Frontal cortex (tissue), 4 donors: Measurements from ENCODE around the gene FAM72C. TPM values are rescaled to one million over a fixed set of nuclear protein-coding genes. Genes with fewer than 3 reads are reported as not detected.
"Not testable (repeated sequence)": the region's sequence is repeated elsewhere in the genome, so short reads cannot be mapped to it uniquely, and the experiment has no call there.

ENCODE experiments used
- DNase-seq, 2 donors: peaks; one replicate each; pipeline ENCODE4 v3.0.0; 2012; ENCODE audit warnings: low spot score in 2 of 2
- FAIRE-seq: peaks from 2 replicates; lab custom pipeline; 2012; peaks lifted over from hg19 to GRCh38; lab: Jason Lieb, UNC
- total RNA-seq: library from RNA; depleted of rRNA; stranded (reverse); fragments of >200 nt; gene quantifications from one replicate; pipeline ENCODE4 v1.2.3, GENCODE V29; 2014
- donor health status: control.
- donor health status: control.
- donor health status: control.

FAM72C gene
- total RNA-seq, 1 donor from 2014 or later, result 1.2 TPM

DNA sequence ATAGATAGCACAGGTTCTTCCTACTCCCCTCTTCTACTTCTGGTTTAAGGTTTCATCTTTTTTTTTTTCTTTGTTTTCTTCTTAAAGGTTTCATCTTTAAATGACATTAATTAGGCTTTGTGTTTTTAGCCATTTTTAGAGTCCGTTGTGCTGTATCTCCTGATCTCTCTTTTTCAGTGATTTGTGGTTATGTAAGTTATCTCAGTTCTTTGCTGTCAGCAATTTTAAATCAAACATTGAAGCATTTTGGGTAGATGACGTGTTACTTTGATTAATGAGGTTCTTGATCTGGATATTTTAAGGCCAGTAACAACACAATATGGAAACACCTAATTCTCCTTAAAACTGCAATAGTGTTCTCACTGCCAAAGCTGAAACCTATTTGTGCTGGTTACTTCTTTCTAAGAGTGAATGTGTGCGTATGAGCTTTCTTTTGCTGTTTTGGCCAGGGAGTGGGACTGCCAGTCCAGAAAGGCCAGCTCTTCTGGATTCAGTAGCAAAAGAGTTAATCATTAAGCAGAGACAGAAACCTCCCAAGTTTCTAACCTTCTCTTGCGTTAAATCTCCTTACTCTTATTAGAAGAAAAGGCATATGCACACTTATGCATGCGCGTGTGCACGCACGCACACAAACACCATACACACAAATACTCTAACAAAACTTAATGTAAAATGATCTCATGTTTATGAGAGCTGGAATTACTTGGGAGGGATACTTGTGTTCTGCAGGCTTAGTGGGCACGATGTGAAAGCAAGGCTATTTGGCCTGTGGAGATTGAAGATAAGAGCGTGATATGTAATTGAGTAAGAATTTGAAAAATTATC, 17.0 kb upstream of the FAM72C start:
- not testable (repeated sequence) for DNase-seq, FAIRE-seq

DNA sequence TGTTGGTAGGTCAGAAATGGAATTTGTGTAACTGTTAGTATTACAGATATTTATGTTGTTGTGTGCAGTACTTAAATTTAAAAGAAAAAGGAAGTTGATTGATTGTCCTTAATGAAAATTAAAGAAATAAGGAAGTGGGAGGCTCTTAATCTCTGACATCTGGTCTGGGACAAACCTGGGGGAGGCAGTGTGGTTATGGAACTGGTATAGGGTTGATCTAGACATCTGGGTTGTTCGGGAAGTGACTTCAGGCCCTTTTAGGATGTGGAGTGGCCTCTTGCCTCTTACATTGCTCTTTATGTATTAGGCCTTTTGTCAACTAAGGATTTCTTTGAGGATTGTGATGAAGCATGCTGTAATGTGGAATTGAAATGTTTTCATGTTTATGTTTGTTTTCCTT, 16.1 kb upstream of the FAM72C start:
- not testable (repeated sequence) for DNase-seq, FAIRE-seq

DNA sequence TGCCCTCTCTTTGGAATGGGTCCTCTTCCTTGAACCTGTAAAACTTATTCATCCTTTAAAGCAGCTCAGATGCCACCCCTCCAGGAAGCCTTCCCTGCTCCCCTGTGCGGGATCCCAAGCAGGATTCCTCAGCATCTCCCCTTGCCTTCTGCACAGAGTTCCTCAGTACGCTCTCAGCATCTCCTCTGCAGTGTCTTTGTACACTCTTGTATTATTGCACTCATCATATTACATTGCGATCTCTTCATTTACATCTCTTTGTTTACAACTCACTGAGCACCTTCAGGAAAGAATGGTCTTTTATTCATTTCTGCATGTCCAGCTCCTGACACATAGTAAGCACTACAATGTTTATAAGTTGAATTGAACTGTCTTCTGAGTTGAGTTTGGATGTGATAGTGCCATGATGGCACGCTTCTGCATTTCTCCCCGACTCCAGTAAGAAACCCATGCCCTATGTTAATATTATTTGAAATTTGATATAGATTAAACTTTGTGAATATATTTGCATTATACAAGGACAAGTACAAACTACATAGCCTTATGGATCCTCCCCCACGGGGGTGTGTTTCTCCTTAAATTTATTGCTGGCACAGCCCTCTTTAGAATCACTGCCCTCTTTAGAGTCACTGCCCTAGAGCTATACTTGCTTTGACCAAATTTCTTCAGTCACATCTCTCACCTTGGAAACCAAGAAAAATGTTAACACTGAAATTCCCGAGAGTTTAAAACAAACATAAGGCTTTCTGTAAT, 13.1 kb upstream of the FAM72C start:
- FAIRE-seq, DNase-seq: not testable (repeated sequence)

DNA sequence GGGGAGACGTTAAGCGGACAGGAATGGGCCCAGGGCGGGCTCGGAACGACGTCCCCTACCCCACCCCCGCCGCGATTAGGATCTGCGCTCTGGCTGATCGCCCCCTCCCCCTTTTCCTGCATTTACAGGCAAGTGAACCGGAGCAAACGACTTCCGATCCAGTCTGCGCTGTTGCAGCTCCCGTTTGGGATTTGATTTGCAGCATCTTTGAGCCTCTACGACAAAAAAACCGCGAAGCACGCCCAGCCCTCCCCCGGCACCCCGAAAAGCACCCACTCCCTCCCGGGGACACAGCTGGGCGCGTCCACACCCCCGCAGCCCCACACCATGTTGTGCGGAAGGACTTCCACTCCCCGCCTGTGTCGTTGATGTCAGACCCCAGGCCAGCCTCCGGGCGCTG, 2.6 kb upstream of the FAM72C start:
- not testable (repeated sequence) for FAIRE-seq, DNase-seq

DNA sequence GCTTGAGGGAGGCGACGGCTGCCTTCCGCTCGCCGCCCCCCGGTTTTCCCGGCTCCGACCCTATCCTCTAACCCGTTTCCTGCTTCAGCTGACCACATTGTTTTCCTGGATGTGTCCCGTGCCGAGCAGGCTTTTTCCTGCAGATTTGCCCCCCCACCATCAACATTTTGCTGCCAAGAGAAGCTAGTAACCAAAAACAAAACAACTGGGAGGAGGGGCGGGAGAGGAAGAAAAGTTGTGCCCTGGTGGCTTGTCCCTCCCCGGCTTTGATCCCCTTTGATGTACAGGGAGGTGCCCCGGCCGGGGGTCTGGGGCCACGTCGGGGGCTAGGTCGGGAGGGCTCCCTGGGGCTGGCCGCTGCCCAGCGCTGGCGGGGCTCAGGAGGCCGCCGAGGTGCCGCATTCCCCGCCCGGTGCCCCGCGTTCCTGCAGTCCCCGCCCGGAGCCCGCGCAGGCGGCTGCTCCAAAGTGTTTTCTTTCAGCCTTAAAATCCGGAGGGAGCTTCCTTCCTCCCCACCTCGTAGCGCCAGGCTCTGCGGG, 2.2 kb upstream of the FAM72C start:
- FAIRE-seq, DNase-seq: not testable (repeated sequence)

DNA sequence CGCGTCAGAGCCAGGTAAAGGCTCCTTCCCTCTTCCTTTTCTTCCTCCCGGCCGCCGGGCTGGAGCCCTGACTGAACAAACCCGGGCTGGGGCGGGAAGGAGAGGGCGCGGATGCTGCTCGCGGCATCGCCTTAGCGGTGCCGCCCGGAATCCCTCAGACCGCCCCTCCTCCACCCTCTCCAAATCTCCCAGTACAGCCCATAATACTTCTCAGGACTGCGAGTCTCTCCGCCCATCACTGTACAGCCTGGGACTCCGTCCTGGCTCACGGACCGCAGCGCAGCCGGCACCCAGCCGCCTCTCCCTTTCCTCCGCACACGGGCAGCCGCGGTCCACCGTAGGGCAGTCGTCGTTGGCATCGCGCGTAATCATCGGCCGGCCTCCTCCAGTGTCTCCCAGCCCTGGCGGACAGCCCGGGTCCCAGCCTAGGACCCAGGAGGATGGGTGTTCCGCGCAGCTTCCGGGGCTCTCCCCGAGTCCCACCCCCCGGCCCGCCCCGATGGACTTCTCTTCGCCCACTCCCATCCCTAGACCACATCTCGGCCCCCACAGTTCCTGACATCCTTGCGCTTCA, 1.1 kb upstream of the FAM72C start:
- not testable (repeated sequence) for DNase-seq, FAIRE-seq

DNA sequence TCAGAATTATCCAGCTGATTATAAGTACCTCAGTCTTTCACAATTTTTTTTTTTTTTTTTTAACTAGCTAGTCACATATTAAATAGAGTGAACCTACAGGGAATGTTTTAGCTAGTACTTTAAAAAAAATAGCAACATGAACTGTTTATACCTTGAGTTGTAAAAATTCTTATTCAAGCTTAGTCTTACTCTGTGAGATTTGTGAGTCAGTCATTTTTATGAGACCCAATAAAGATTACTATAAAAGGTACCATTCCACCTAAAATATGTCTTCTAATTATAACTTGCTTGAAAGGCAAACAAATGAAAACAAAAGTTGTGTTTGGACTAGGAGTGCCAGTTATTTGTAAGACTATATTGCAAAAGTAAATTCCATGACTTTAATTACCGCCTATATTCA, 5.9 kb downstream of the FAM72C start:
- DNase-seq, FAIRE-seq: not testable (repeated sequence)

DNA sequence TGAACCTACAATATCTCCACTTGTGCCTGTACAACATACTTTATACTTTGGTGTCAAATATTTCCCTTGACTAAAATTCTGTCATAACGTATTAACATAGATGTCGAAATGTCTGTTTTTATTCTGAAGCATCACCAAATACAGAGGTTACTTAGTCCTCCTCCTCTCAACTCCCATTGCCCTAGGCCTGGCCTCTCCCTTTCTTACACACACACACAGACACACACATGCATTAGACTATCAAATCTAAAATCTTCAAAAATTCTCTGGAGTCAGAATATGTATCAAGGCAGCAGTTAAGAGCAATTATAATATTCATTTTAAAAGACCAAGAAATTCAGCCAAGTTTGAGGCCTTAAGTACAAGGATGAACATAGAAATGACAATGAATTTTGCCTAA, 7.5 kb downstream of the FAM72C start:
- DNase-seq, FAIRE-seq: not testable (repeated sequence)

DNA sequence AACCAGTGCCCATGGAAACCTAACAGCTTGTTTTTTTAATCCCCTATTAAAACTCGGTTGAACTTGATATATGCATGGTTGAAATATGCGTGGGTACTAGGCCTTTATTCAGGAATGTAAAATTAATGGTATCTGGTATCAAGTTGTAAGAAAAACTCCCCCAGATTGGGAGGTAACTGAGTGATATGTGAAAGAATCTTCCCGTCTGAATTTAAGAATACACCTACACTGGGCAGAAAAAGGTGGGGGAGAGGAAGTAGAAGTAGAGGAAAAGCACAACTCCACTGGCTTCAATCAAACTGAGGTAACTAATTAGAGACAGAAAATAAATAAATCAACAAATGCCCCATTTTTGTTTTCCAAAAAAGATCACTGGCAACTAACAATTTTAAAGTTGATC, 15.9 kb downstream of the FAM72C start:
- FAIRE-seq, DNase-seq: not testable (repeated sequence)

DNA sequence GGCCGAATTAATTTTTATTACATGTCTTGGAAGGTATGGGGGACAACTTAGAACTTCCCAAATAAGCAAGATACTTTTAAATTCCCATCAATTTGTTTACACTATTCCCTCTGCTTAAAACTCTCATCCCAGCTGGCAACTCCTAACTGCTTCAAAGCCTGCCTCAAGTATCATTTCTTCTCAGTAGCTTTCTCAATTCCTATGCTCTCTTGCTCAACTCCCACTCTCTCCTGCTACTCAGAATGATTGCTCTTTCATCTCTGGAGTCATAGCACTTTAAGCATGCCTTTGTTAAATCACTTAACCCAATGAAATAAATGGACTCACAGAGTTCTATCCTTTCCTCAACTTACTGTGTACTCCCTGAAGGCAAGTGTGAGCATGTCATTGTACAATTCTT, 18.9 kb downstream of the FAM72C start:
- not testable (repeated sequence) for DNase-seq, FAIRE-seq

DNA sequence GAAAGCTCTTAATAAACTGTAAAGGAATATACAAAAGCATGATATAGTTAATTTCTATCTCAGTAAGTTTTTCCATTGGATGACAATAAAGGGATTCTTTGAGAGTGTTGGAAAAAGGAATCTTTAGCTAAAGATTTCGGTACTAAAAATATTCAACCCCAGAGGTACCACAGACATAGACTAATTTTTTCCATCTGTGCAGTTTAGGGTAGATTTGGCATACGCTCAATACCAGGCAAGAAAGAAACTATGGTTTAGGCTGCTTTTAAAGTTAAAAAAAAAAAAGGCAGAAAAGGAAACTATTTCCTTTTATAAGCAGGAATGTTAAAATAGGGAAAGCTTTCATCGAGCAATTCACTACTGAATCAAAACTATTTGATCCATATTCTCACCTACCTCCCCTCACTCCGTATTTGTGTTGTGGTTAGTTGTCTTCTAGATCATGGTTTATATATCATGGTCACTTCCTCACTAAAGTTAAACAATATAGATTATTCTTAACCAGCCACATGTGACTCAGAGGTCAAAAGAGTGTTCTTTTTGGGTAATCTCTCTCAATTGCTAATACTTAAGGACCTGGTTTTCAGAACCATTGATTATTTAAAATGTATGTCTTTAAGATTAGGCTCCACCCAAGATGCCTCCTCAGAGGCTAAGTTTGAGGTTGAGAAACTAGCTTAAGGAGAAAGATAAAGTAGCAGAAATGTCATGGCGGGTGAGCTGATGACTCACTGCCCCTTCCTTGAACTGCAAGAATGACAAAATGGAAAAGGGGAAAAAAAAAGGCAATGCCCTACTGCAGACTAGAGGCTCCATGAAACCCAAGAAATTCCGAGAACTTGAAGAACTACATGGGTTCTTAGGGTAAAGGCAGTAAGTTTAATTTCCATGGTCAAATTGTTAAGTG, 20.0 kb downstream of the FAM72C start:
- FAIRE-seq, DNase-seq: not testable (repeated sequence)

DNA sequence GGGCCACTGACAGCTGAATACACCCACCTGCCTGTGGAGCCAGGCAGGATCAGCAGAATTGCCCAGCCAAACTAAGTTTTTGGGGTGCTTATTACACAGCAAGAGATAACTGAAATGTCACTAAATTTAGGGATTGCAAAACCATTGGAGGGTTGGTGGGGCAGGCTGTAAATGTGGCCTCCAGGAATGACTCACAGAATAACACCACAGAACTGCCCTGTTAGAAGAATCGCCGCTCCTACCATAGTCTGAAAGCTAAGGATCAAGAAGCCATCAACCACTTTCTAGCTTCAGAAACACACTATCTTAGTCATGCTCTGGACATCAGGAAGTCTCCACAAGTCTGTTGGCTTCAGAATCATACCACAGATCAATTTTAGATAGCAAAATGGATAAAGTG, 24.0 kb downstream of the FAM72C start:
- DNase-seq, FAIRE-seq: not testable (repeated sequence)

DNA sequence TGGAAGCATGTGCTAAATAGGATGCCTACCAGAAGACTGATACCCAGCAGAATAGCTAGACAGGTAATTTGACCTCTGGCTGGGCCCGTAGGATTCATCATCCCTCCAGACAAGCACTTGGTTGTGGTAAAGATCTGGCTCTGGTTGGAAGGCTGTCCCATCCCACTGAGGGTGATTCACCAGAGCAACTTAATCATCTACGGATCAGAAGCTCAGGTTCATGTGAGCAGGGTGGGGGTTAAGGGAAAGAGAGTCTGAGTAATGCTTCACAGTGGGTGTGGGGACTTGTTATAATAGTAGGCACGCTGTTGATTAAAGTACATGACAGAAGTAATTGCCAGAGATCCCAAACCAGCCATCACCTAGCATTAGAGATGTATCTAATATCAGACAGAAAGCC, 26.5 kb downstream of the FAM72C start:
- not testable (repeated sequence) for DNase-seq, FAIRE-seq

DNA sequence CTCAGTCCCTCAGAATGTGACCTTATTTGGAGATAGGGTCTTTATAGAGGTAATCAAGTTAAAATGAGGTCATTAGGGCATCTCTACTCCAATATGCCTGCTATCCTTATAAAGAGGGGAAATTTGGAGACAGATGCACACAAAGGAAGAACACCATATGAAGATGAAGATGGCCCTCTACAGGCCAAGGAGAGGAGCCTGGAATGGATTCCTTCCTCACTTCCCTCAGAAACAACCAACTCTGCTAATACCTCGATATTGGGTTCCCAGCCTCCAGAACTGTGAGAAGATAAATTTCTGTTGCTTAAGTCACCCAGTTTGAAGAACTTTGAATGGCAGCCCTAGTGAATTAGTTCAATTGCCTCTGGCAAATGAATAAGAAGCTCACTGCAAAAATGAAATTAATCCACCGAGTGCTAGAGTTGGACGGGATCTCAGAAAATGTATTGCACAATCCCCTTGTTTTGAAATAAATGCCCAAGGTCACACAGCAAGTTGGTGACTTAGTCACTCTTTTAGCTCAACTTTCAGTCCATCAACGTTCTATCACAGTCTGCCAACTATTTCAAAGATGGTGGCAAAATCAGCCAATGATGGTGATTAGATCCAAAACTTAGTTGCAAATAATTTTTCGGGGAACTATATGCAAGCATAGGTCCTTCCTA, 27.1 kb downstream of the FAM72C start:
- not testable (repeated sequence) for FAIRE-seq, DNase-seq

DNA sequence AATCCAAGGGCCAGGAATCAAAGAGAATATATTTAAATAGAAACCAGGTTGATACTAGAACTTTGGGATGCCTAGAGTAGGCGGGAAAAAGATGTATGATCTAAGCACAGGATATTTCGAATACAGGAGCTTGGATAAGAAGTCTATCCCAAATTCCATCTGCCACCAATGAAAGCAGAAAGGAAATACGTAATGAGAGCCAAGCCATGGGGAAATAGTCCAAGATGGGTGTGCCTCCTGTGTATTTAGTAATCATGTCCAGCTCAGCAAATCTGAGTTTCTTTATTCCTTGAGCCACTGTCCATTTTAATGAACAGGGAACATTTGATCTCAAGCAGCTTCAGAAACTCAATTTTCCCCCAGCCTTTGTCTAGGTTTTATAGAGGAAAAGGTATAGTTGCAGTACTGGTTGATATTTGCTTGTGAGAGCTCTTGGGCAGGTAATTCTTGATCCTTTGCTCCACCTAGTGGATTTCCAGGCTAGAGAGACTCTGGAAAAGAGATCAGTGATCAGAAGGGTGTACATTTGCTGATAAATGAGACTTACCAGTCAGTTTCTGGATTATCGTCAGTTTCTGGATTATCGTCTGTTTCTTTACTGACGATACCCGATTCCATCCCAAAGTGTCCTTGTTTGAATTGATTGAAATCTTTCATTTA, 28.3 kb downstream of the FAM72C start:
- not testable (repeated sequence) for FAIRE-seq, DNase-seq

DNA sequence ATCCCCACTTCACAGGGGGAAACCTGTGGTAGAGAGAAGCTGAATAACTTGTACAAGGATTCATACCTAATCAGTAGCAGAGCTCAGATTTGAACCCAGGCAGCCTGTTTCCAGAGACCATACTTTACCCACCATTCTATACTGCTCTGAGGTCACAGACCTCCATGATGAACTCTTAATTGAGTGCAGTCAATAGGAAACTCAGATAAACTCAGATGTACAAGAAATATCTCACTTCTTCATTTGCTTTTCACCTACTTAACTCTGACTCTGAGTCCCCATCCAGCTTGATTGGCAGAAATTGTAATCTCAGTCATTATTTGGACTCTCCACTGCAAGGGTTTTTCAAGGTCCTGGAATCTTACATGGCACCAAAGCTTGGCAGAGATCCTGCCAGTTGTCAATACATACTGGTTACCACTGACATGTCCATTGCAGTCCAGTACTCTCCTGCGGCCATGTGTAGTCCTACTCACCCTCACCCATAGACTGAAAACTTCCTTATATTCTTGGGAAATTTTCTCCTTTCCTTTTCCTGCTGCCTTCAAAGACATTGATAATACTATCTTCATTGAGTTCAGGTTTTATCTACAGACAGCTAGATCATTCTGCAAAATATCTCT, 29.4 kb downstream of the FAM72C start:
- DNase-seq, FAIRE-seq: not testable (repeated sequence)

DNA sequence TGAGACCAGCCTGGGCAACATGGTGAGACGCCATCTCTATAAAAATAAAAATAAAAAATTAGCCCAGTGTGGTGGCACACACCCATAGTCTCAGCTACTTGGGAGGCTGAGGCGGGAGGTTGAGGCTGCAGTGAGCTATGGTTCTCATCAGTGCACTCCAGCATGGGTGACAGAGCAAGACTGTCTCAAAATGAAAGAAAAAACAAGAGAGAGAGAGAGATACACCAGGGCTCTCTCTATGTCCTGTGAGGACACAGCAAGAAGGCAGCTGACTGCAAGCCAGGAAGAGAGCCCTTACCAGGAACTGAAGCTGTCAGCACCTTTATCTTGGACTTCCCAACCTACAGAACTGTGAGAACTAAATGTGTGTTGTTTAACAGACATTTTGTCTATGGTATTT, 32.1 kb downstream of the FAM72C start:
- FAIRE-seq, DNase-seq: not testable (repeated sequence)
